Activated B cell treated with CpG ODN at 0.5 μM for 24 hours (primary cell): ENCODE data around the gene UGT2A1. TPM values are rescaled to one million over a fixed set of nuclear protein-coding genes. Genes with fewer than 3 reads are reported as not detected.

Experiments used
- ATAC-seq: fragments of 200-7000 bp; cut with Tn5 transposase; one replicate; pipeline ENCODE4 v1.10.0; 2021; ENCODE audit warnings: low read depth, mild to moderate bottlenecking, moderate library complexity
- CTCF ChIA-PET: fragments of 350-600 bp; sonication (Branson Sonifier 250); formaldehyde crosslinking; loops from one replicate; lab custom pipeline; 2021; ENCODE audit warnings: antibody characterized with exemption; lab: Charles Lee
- POLR2A ChIA-PET: fragments of 350-600 bp; sonication (Branson Sonifier 250); formaldehyde crosslinking; loops from one replicate; lab custom pipeline; 2021; ENCODE audit warnings: antibody characterized with exemption; lab: Charles Lee
- DNase-seq: peaks from one replicate; pipeline ENCODE4 v3.0.0; 2022
- H3K27ac Mint-ChIP-seq: one replicate; pipeline ENCODE4 v1.8.0; 2020; ENCODE audit warnings: mixed read lengths
- H3K27me3 Mint-ChIP-seq: one replicate; pipeline ENCODE4 v1.8.0; 2021; ENCODE audit warnings: mixed read lengths
- H3K36me3 Mint-ChIP-seq: one replicate; pipeline ENCODE4 v1.8.0; 2021; ENCODE audit warnings: low read depth, mixed read lengths
- H3K4me1 Mint-ChIP-seq: one replicate; pipeline ENCODE4 v1.8.0; 2021; ENCODE audit warnings: mixed read lengths
- H3K4me3 Mint-ChIP-seq: one replicate; pipeline ENCODE4 v1.8.0; 2020; ENCODE audit warnings: mild to moderate bottlenecking, mixed read lengths
- H3K9me3 Mint-ChIP-seq: one replicate; pipeline ENCODE4 v1.8.0; 2020; ENCODE audit warnings: mixed read lengths
- intact Hi-C: fragments of 100-400 bp; cut with micrococcal nuclease; formaldehyde crosslinking; loops from one replicate; pipeline ENCODE4 v1.15.1; 2024
- total RNA-seq: library from RNA; stranded (reverse); gene quantifications from 2 replicates; pipeline ENCODE4 v1.2.3, GENCODE V29; 2022
- TF ChIP-seq, protein P1 (sequence below): fragments of 200-600 bp; IDR thresholded peaks from one replicate; pipeline ENCODE4 v1.8.0; 2022; ENCODE audit warnings: antibody characterized with exemption, mild to moderate bottlenecking

UGT2A1 gene
- not detected in 2 replicates for total RNA-seq

DNA sequence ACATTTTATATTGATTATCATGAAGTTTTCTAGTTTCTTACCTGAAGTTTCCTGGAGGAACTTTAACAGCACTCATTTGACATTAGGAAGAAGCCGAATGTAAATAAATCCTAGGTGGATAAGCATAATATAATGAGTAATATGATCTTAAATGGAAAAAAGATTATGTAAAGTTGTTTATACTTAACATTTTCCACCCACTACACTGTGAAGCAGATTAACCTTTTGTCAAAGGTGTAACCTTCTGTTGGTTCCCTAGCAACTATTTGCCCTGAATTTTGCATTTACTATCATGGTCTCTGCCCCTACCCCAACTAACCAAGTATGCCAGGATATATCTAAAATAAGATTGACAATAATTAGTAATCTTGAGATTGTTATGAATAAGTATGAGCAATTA, at the start of gene UGT2A1:
UGT2A1 (minus strand) TSS at position 101 of the 400 bp plus-strand sequence. CDS start 5,603 bp downstream, outside the sequence.
- intact Hi-C loops = no loop called here
- DNase-seq (no peak), ATAC-seq (no peak)
- CTCF ChIA-PET = no interaction called here
- Mint-ChIP-seq H3K27ac (no peak within 1 kb of the TSS), H3K4me1 (no peaks in the 10 kb centered on the region), H3K36me3 (no peaks in the 10 kb centered on the region), H3K9me3 (no peaks in the 10 kb centered on the region), H3K27me3 (no peaks in the 10 kb centered on the region), H3K4me3 (no peak within 1 kb of the TSS)
- TF ChIP-seq, protein P1, sequence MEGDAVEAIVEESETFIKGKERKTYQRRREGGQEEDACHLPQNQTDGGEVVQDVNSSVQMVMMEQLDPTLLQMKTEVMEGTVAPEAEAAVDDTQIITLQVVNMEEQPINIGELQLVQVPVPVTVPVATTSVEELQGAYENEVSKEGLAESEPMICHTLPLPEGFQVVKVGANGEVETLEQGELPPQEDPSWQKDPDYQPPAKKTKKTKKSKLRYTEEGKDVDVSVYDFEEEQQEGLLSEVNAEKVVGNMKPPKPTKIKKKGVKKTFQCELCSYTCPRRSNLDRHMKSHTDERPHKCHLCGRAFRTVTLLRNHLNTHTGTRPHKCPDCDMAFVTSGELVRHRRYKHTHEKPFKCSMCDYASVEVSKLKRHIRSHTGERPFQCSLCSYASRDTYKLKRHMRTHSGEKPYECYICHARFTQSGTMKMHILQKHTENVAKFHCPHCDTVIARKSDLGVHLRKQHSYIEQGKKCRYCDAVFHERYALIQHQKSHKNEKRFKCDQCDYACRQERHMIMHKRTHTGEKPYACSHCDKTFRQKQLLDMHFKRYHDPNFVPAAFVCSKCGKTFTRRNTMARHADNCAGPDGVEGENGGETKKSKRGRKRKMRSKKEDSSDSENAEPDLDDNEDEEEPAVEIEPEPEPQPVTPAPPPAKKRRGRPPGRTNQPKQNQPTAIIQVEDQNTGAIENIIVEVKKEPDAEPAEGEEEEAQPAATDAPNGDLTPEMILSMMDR = no peak
- POLR2A ChIA-PET = no interaction called here

DNA sequence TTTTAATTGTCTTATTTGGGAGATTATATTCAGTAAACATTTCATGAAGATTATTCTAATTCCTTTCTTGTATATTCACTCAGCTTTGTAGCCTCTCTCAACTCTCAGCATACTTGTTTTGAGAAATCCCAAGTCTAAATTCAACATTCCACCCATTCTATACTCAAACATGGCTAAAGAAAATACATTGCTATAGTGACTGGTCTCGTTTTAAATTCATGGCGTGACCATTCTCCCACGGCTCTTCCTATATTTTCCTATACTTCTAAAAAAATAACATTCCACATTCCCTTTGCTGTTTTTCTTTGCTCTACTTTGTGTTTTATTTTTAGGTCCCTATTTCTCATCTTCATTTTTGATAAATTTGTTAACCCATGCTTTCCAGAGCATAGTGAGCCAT, 49.2 kb upstream of the UGT2A1 start:
- no peak for DNase-seq
- TF ChIP-seq, protein P1 = no peak
- Mint-ChIP-seq H3K4me1 (no peaks in the 10 kb centered on the region), H3K27ac (no peak overlapping the region), H3K36me3 (no peaks in the 10 kb centered on the region), H3K27me3 (no peaks in the 10 kb centered on the region), H3K4me3 (no peak overlapping the region), H3K9me3 (peaks cover 4% of the 10 kb centered on the region)
- intact Hi-C loops = no loop called here
- ChIA-PET POLR2A (no interaction called here), CTCF (no interaction called here)
- no peak for ATAC-seq

DNA sequence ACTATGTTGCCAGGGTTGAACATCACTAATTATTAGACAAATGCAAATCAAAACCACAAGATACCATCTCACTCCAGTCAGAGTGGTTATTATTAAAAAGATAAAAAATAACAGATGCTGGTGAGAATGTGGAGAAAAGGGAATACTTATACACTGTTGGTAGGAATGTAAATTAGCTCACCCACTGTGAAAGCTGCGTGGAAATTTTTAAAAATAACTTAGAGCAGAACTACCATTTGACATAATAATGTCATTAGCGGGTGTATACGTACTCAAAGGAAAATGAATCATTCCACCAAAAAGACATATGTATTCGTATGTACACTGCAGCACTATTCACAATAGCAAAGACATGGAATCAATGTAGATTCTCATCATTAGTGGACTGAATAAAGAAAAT, 48.6 kb upstream of the UGT2A1 start:
- H3K4me1 Mint-ChIP-seq = no peaks in the 10 kb centered on the region
- ChIA-PET POLR2A (no interaction called here), CTCF (no interaction called here)
- no peaks in the 10 kb centered on the region for H3K27me3 Mint-ChIP-seq
- H3K4me3 Mint-ChIP-seq = no peak overlapping the region
- H3K9me3 Mint-ChIP-seq = peaks cover 4% of the 10 kb centered on the region
- ATAC-seq (no peak), DNase-seq (no peak)
- no peak overlapping the region for H3K27ac Mint-ChIP-seq
- intact Hi-C loops = no loop called here
- no peaks in the 10 kb centered on the region for H3K36me3 Mint-ChIP-seq
- TF ChIP-seq, protein P1 = no peak

DNA sequence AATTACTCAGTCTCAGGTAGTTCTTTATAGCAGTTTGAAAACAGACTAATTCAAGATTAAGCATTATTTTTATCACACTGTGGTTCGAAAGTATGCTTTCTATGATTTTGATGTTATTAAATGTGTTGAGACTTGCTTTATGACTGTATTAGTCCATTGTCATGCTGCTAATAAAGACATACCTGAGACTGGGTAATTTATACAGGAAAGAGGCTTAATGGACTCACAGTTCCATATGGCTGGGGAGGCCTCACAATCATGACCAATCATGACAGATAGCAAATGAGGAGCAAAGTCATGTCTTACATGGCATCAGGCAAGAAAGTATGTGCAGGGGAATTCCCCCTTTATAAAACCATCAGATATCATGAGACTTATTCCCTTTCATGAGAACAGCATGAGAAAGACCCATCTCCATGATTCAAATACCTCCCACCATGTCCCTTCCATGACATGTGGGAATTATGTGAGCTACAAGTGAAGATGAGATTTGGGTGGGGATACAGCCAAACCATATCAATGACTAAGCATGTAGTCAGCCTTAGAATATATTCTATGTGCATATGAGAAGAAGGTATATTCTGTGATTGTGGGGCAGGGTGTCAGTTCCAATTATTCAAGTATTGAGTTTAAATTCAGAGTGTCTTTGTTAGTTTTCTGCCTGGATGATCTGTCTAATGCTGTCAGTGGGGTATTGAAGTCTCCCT, 44.6 kb upstream of the UGT2A1 start:
- ATAC-seq (no peak), DNase-seq (no peak)
- ChIA-PET CTCF (no interaction called here), POLR2A (no interaction called here)
- Mint-ChIP-seq H3K27me3 (no peaks in the 10 kb centered on the region), H3K36me3 (no peaks in the 10 kb centered on the region), H3K27ac (no peak overlapping the region), H3K4me1 (no peaks in the 10 kb centered on the region), H3K9me3 (peaks cover 4% of the 10 kb centered on the region), H3K4me3 (no peak overlapping the region)
- TF ChIP-seq, protein P1 = no peak
- intact Hi-C loops = no loop called here

DNA sequence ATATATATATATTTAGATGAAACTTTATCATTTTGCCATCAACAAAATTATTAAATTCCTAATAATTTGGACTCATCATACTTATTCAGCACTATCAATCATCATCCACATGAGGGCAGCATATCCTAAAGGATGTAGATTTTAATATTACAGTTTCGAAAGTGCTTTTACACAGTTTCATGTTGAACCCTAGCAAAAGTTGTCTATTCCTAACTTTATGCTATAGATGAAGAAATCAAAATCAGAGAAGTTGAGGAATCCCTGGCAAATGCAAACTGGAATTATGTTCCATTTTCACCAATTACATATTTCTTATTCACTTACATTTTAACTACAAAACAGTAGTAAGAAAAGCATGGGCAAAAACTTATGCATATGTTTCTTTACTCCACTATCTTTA, 36.6 kb upstream of the UGT2A1 start:
- Mint-ChIP-seq H3K27me3 (no peaks in the 10 kb centered on the region), H3K36me3 (no peaks in the 10 kb centered on the region), H3K4me3 (no peak overlapping the region), H3K27ac (no peak overlapping the region), H3K4me1 (no peaks in the 10 kb centered on the region), H3K9me3 (no peaks in the 10 kb centered on the region)
- TF ChIP-seq, protein P1 = no peak
- POLR2A ChIA-PET = no interaction called here
- intact Hi-C loops = loop anchor here (1.0 to 10.0 kb wide), 4 partner anchors 192 to 870 kb away; no protein-coding TSS in a partner anchor
- DNase-seq = no peak
- ATAC-seq = no peak
- CTCF ChIA-PET = interaction anchor here (1.0 kb wide), 1 partner anchor 816 kb away, joined by 5 read pairs; no protein-coding TSS in a partner anchor
